ENCODE data around the gene MACROD2. TPM values are rescaled to one million over a fixed set of nuclear protein-coding genes. Genes with fewer than 3 reads are reported as not detected.

The MACROD2 gene
- total RNA-seq, 1 experiment from 2014 or later = 1.4 TPM

GRCh38 chr20:14951707-14952418, 956.5 kb downstream of the MACROD2 start:
- CTCF ChIA-PET = no interaction called here
- no peak for TF ChIP-seq CTCF (conservative IDR thresholded peaks at IDR 0.05; ENCODE audit: low read depth, low read length)
- no peak for TF ChIP-seq EZH2 (IDR thresholded peaks at IDR 0.05; ENCODE audit: borderline replicate concordance, low read depth, low read length, poor library complexity, severe bottlenecking)
- intact Hi-C loops (cut with micrococcal nuclease; ENCODE audit: unreplicated experiment) = no loop called here
- POLR2A ChIA-PET (ENCODE audit: low non-redundant PET) = no interaction called here
- no peak overlapping the region for H3K4me3 ChIP-seq (ENCODE audit: low read depth, low read length, poor library complexity, severe bottlenecking)
- no peaks in the 10 kb centered on the region for H3K36me3 ChIP-seq (ENCODE audit: insufficient read depth, low read length, poor library complexity, severe bottlenecking)
- H3K27ac ChIP-seq (ENCODE audit: low read depth, low read length, poor library complexity, severe bottlenecking) = no peak overlapping the region
- DNase-seq (ENCODE audit: low spot score) = no peak
- BruUV-seq (replicated peaks) = no TSS peak
- H3K9me3 ChIP-seq (ENCODE audit: low read depth, low read length, poor library complexity, severe bottlenecking) = peaks cover 7% of the 10 kb centered on the region
- no peaks in the 10 kb centered on the region for H3K27me3 ChIP-seq (replicated peaks; ENCODE audit: insufficient read depth, low read depth, low read length, poor library complexity)
- no peaks in the 10 kb centered on the region for H3K4me1 ChIP-seq (ENCODE audit: insufficient read depth, low read length, poor library complexity, severe bottlenecking)

- CTCF ChIA-PET = no interaction called here
- no TSS peak for BruUV-seq (replicated peaks)
- DNase-seq (ENCODE audit: low spot score) = no peak
- no peaks in the 10 kb centered on the region for H3K4me1 ChIP-seq (ENCODE audit: insufficient read depth, low read length, poor library complexity, severe bottlenecking)
- H3K27ac ChIP-seq (ENCODE audit: low read depth, low read length, poor library complexity, severe bottlenecking) = no peak overlapping the region
- H3K27me3 ChIP-seq (replicated peaks; ENCODE audit: insufficient read depth, low read depth, low read length, poor library complexity) = no peaks in the 10 kb centered on the region
- H3K36me3 ChIP-seq (ENCODE audit: insufficient read depth, low read length, poor library complexity, severe bottlenecking) = no peaks in the 10 kb centered on the region
- peaks cover 4% of the 10 kb centered on the region for H3K9me3 ChIP-seq (ENCODE audit: low read depth, low read length, poor library complexity, severe bottlenecking)
- intact Hi-C loops (cut with micrococcal nuclease; ENCODE audit: unreplicated experiment) = no loop called here
- POLR2A ChIA-PET (ENCODE audit: low non-redundant PET) = no interaction called here
- no peak overlapping the region for H3K4me3 ChIP-seq (ENCODE audit: low read depth, low read length, poor library complexity, severe bottlenecking)
- TF ChIP-seq CTCF (conservative IDR thresholded peaks at IDR 0.05; ENCODE audit: low read depth, low read length) (no peak), EZH2 (IDR thresholded peaks at IDR 0.05; ENCODE audit: borderline replicate concordance, low read depth, low read length, poor library complexity, severe bottlenecking) (no peak)
These were observed 958.4 kb downstream of the MACROD2 start for GRCh38 chr20:14953736-14954135.

- ChIA-PET CTCF (no interaction called here), POLR2A (ENCODE audit: low non-redundant PET) (no interaction called here)
- no peak for DNase-seq (ENCODE audit: low spot score)
- H3K27me3 ChIP-seq (replicated peaks; ENCODE audit: insufficient read depth, low read depth, low read length, poor library complexity) = no peaks in the 10 kb centered on the region
- BruUV-seq (replicated peaks) = no TSS peak
- H3K9me3 ChIP-seq (ENCODE audit: low read depth, low read length, poor library complexity, severe bottlenecking) = no peaks in the 10 kb centered on the region
- H3K4me1 ChIP-seq (ENCODE audit: insufficient read depth, low read length, poor library complexity, severe bottlenecking) = no peaks in the 10 kb centered on the region
- H3K4me3 ChIP-seq (ENCODE audit: low read depth, low read length, poor library complexity, severe bottlenecking) = no peak overlapping the region
- H3K27ac ChIP-seq (ENCODE audit: low read depth, low read length, poor library complexity, severe bottlenecking) = no peak overlapping the region
- intact Hi-C loops (cut with micrococcal nuclease; ENCODE audit: unreplicated experiment) = loop anchor here (5.0 kb wide), 1 partner anchor 102 kb away; no protein-coding TSS in a partner anchor
- H3K36me3 ChIP-seq (ENCODE audit: insufficient read depth, low read length, poor library complexity, severe bottlenecking) = no peaks in the 10 kb centered on the region
- TF ChIP-seq EZH2 (IDR thresholded peaks at IDR 0.05; ENCODE audit: borderline replicate concordance, low read depth, low read length, poor library complexity, severe bottlenecking) (no peak), CTCF (conservative IDR thresholded peaks at IDR 0.05; ENCODE audit: low read depth, low read length) (no peak)
These were observed 960.1 kb downstream of the MACROD2 start for GRCh38 chr20:14955399-14955798.
